Lower leg skin (tissue), 3 donors: ENCODE results near the gene SORBS2.

Experiments
- CTCF ChIP-seq, 3 donors: fragments of 450-650 bp; IDR thresholded peaks; one replicate each; pipeline ENCODE4 v1.5.1; 2016; ENCODE audit warnings: antibody characterized with exemption in 3 of 3, mild to moderate bottlenecking in 3 of 3, moderate library complexity in 2 of 3
- POLR2A ChIP-seq, 2 donors: fragments of 450-650 bp; IDR thresholded peaks; one replicate each; pipeline ENCODE4 v1.6.1; 2016 to 2017; ENCODE audit warnings: antibody characterized with exemption in 2 of 2, mild to moderate bottlenecking in 1 of 2, moderate library complexity in 1 of 2

- TF ChIP-seq CTCF (IDR thresholded peaks at IDR 0.05) = no peak
- no peak for TF ChIP-seq POLR2A (IDR thresholded peaks at IDR 0.05)
Observed at GRCh38 chr4:185719500-185719858, 92.5 kb downstream of the SORBS2 start.
